Right atrium auricular region (tissue), 2 donors: ENCODE data around the gene LHPP. TPM values are rescaled to one million over a fixed set of nuclear protein-coding genes. Genes with fewer than 3 reads are reported as not detected.

Source experiments
- DNase-seq: peaks from one replicate; pipeline ENCODE4 v3.0.0-alpha.2; 2019; ENCODE audit warnings: low spot score
- H3K27ac ChIP-seq, 2 donors: fragments of 200-600 bp; sonication (generic); 1 replicate in 1 of 2; 2 replicates in 1 of 2; pipeline ENCODE4 v1.5.1; 2016 to 2019
- H3K27me3 ChIP-seq, 2 donors: fragments of 200-600 bp; sonication (generic); one replicate each; pipeline versions ENCODE4 v1.5.1 to v1.6.0; 2017 to 2019
- H3K36me3 ChIP-seq: fragments of 200-600 bp; sonication (generic); one replicate; pipeline ENCODE4 v1.5.1; 2016
- H3K4me1 ChIP-seq, 2 donors: fragments of 200-600 bp; sonication (generic); one replicate each; pipeline versions ENCODE4 v1.5.1 to v1.6.0; 2017 to 2019
- H3K4me3 ChIP-seq, 2 donors: fragments of 200-600 bp; sonication (generic); 1 replicate in 1 of 2; 2 replicates in 1 of 2; pipeline ENCODE4 v1.5.1; 2017 to 2019; ENCODE audit warnings: mild to moderate bottlenecking in 1 of 2, moderate library complexity in 1 of 2
- H3K9me3 ChIP-seq, 2 donors: fragments of 200-600 bp; sonication (generic); one replicate each; pipeline ENCODE4 v1.5.1; 2019
- CTCF ChIP-seq, 2 donors: fragments of 200-600 bp; sonication (generic); IDR thresholded peaks; one replicate each; pipeline ENCODE4 v1.5.1; 2019; ENCODE audit warnings: antibody characterized with exemption in 2 of 2
- total RNA-seq, 2 donors: library from RNA; depleted of rRNA; stranded (reverse); fragments of >200 nt; gene quantifications; one replicate each; pipeline ENCODE4 v1.1.0, GENCODE V29; 2016

Gene LHPP
- total RNA-seq, 2 donors from 2014 or later = 10.3 to 23.7 TPM

GRCh38 chr10:124615259-124615658 lies 153.6 kb downstream of the LHPP start:
- TF ChIP-seq CTCF (IDR thresholded peaks at IDR 0.05) = no peak
- Histone ChIP-seq H3K4me1 (peaks cover 0 to 26% of the 10 kb centered on the region in 2 donors), H3K27me3 (no peaks in the 10 kb centered on the region), H3K4me3 (no peak overlapping the region), H3K36me3 (peaks cover 12% of the 10 kb centered on the region), H3K9me3 (no peaks in the 10 kb centered on the region), H3K27ac (no peak overlapping the region)
- DNase-seq = no peak

- H3K4me3 ChIP-seq = no peak overlapping the region
- no peak for TF ChIP-seq CTCF (IDR thresholded peaks at IDR 0.05)
- H3K36me3 ChIP-seq = peaks cover 12% of the 10 kb centered on the region
- peaks cover 0 to 35% of the 10 kb centered on the region in 2 donors for H3K4me1 ChIP-seq
- H3K27me3 ChIP-seq = no peaks in the 10 kb centered on the region
- H3K9me3 ChIP-seq = no peaks in the 10 kb centered on the region
- no peak for DNase-seq
- H3K27ac ChIP-seq = no peak overlapping the region
Measured at GRCh38 chr10:124616040-124616835, 154.6 kb downstream of the LHPP start.

- peaks cover 12% of the 10 kb centered on the region for H3K36me3 ChIP-seq
- H3K27me3 ChIP-seq = no peaks in the 10 kb centered on the region
- DNase-seq = no peak
- TF ChIP-seq CTCF (IDR thresholded peaks at IDR 0.05) = no peak
- H3K9me3 ChIP-seq = no peaks in the 10 kb centered on the region
- H3K4me3 ChIP-seq = no peak overlapping the region
- peaks cover 0 to 41% of the 10 kb centered on the region in 2 donors for H3K4me1 ChIP-seq
- no peak overlapping the region for H3K27ac ChIP-seq
Measured at GRCh38 chr10:124616836-124617130, 155.2 kb downstream of the LHPP start.

- H3K4me1 ChIP-seq = peaks cover 0 to 43% of the 10 kb centered on the region in 2 donors
- H3K9me3 ChIP-seq = no peaks in the 10 kb centered on the region
- no peak overlapping the region for H3K27ac ChIP-seq
Measured at GRCh38 chr10:124618470-124619073, 156.9 kb downstream of the LHPP start.

GRCh38 chr10:124619195-124619594 lies 157.6 kb downstream of the LHPP start:
- no peak overlapping the region for H3K27ac ChIP-seq
- no peaks in the 10 kb centered on the region for H3K27me3 ChIP-seq
- H3K4me1 ChIP-seq = peaks cover 0 to 44% of the 10 kb centered on the region in 2 donors
- no peak for TF ChIP-seq CTCF (IDR thresholded peaks at IDR 0.05)
- DNase-seq = no peak
- peaks cover 12% of the 10 kb centered on the region for H3K36me3 ChIP-seq
- H3K4me3 ChIP-seq = no peak overlapping the region
- H3K9me3 ChIP-seq = no peaks in the 10 kb centered on the region

More at GRCh38 chr10:124618470-124619073, 156.9 kb downstream of the LHPP start:
- H3K4me3 ChIP-seq = no peak overlapping the region
- TF ChIP-seq CTCF (IDR thresholded peaks at IDR 0.05) = no peak
- peaks cover 12% of the 10 kb centered on the region for H3K36me3 ChIP-seq
- DNase-seq = no peak
- no peaks in the 10 kb centered on the region for H3K27me3 ChIP-seq
